COLO829 (cell line): ENCODE measurements around the gene CDKL4.
"Not testable (repeated sequence)": the region's sequence is repeated elsewhere in the genome, so short reads cannot be mapped to it uniquely, and the experiment has no call there.

Experiments
- DNase-seq: peaks from one replicate; pipeline ENCODE4 v3.0.0; 2012; ENCODE audit warnings: low spot score

Gene CDKL4

GRCh38 chr2:39179974-39180960 is 63.5 kb downstream of the CDKL4 start:
- DNase-seq = no peak

GRCh38 chr2:39178756-39179155 is 65.0 kb downstream of the CDKL4 start:
- no peak for DNase-seq

DNA sequence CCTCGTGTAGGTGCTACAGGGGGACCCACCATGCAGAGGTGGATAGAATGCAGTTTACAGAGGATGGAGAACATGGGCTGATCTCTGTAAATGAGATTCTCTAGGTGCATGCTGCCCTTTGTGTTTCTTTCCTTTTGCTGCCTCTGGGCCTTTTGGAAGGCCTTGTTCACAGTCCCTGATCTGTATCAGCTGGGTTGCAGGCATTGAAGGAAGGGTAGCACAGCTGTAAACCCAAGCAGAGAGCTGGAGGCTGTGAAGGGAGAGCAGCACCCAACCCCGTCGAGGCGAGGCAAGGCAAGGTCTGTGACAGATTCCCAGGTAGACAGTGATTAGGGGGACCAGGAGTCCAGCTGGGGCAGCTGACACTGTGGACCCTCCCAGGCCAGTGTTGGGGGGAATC is 66.8 kb downstream of the CDKL4 start:
- no peak for DNase-seq

GRCh38 chr2:39175026-39175812 is 68.6 kb downstream of the CDKL4 start:
- no peak for DNase-seq

- DNase-seq = no peak
Measured at GRCh38 chr2:39174022-39174421, 69.7 kb downstream of the CDKL4 start.

- DNase-seq = not testable (repeated sequence)
Measured at GRCh38 chr2:39172047-39172706, 71.6 kb downstream of the CDKL4 start.

DNA sequence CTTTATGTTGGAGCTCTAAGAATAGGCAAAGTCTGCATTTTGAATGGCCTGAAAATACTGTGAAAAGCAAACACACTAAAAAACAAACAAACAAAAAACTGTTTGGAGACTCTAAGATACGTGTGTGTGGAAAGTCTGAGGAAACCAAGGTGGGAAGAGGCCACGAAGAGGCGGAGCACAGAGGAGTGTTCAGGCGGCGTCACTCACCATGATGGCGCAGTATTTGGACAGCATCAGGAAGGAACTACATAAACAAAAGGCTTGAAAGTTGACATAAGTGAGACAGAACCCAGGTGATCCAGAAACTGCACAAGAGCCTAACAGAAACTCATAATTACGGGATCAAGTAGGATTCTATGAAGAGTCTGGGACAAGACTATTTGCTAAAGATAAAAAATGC is 72.1 kb downstream of the CDKL4 start:
- no peak for DNase-seq

GRCh38 chr2:39164089-39164488 is 79.7 kb downstream of the CDKL4 start:
- no peak for DNase-seq

- DNase-seq = no peak
Measured at GRCh38 chr2:39160982-39161381, 82.8 kb downstream of the CDKL4 start.

DNA sequence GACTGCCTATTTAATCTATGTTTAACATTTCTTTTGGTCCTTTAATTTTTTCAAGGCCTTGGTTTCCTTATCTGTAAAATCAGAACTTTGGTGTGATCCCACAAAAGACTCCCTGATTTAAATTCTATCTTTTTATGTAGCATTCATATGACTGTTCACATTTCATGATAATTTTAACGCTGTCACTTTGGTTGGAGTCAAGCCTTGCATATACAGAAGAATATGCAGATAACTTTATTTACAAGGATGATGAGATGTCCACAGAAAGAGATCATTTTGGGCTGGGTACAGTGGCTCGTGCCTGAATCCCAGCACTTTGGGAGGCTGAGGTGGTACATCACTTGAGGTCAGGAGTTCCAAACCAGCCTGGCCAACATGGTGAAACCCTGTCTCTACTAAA is 84.5 kb downstream of the CDKL4 start:
- DNase-seq = no peak

- no peak for DNase-seq
Measured at GRCh38 chr2:39158351-39158750, 85.4 kb downstream of the CDKL4 start.

DNA sequence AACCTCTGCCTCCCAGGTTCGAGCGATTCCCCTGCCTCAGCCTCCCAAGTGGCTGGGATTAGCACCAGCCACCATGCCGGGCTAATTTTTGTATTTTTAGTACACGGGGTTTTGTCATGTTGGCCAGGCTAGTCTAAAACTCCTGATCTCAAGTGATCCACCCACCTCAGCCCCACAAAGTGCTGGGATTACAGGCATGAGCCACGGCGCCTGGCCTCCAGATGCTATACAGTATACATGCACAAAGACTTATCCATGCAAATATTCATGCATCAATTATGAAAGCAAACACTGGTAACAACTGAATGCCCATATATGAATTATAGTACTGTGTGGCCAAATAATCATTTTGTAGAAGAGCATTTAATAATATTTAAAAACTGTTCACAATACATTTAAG is 86.9 kb downstream of the CDKL4 start:
- no peak for DNase-seq

- no peak for DNase-seq
Measured at GRCh38 chr2:39156107-39156506, 87.7 kb downstream of the CDKL4 start.

DNA sequence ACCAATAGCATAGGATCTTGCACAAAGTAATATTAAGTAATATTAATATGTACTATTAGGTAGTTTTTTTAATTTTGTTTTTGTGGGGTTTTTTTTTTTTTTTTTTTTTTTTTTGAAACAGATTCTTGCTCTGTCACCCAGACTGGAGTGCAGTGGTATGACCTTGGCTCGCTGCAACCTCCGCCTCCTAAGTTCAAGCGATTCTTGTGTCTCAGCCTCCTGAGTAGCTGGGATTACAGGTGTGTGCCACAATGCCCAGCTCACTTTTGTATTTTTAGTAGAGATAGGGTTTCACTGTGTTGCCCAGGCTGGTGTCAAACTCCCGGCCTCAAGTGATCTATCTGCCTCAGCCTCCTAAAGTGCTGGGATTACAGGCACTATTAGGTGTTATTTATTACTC is 88.2 kb downstream of the CDKL4 start:
- DNase-seq = not testable (repeated sequence)

DNA sequence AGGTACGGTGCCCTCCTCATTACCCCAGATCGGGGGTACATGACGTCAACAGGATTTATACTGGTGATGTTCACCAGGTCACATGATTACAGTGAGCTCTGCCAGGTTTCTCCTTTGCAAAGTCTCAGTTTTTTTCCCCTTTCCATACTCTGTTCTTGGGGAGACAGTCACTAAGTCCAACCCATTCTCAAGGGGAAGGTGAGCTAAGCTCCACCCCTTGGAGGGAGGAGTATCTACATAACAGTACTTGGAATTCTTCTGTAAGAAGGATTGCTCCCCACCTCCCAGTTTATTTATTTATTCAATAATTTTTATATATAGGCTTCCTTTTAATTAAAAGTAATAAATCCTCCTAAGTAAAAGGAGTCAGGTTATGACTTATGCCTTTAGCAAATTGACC is 88.8 kb downstream of the CDKL4 start:
- DNase-seq = no peak

GRCh38 chr2:39153312-39153711 is 90.5 kb downstream of the CDKL4 start:
- DNase-seq = no peak

GRCh38 chr2:39152504-39152903 is 91.3 kb downstream of the CDKL4 start:
- DNase-seq = no peak

DNA sequence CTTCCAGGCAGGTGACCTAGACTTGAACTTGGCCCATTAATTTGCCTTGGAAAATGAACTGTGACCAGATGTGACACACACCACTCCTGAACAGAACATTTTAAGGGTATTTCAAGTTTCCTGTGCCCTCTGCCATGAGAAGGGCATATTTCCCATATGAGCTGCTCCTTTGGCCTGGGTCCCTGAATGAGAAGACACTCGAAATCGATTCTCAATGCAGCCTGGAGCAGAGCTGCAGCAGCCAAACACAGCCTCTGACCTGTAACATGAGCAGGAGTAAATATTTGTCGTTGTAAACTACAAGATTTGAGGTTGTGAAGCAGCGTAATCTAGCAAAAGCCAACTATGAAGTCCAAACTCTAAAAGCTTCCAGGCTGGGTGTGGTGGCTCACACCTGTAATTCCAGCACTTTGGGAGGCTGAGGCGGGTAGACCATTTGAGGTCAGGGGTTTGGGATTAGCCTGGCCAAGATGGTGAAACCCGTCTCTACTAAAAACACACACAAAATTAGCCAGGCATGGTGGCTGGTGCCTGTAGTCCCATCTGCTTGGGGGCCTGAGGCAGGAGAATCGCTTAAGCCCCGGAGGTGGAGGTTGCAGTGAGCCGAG is 92.8 kb downstream of the CDKL4 start:
- DNase-seq = no peak

GRCh38 chr2:39150102-39150562 is 93.6 kb downstream of the CDKL4 start:
- no peak for DNase-seq

- no peak for DNase-seq
Measured at GRCh38 chr2:39146630-39147029, 97.1 kb downstream of the CDKL4 start.

DNA sequence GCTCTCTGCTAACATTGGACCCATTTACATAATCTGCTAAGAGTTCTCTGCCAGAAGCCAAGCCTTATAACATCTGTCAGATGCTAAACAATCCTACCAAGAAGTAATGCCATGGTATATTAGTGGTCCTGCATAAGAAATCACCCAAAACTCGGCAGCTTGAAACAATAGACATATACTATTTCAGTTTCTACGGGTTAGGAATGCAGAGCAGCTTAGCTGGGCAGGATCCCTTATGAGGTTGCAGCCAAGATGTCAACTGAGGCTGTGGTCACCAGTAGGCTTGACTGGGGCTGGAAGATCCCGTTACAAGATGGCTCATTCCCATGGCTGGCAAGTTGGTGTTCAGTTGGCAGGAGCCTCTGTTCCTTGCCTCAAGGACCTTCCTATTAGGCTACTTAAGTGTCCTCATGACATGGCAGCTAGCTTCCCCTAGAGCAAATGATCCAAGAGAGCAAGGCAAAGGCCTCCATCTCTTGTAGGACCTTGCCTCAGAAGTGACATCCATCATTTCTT is 97.8 kb downstream of the CDKL4 start:
- no peak for DNase-seq

DNA sequence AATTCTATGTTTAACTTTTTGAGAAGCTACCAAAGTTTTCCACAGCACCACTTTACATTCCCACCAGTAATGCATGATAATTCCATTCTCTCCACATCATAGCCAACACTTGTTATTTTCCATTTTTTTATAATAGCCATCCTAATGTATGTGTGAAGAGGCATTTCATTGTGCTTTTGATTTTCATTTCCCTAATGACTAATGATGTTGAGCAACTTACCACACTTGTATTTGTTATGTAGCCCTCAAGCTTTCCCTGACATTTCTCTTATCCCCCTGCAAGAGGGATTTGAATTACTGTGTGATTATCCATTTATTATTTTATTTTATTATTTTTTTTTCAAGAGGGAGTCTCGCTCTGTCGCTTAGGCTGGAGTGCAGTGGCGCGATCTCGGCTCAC is 99.4 kb downstream of the CDKL4 start:
- no peak for DNase-seq
